B cell (primary cell): ENCODE data around the gene JMJD8. TPM values are rescaled to one million over a fixed set of nuclear protein-coding genes. Genes with fewer than 3 reads are reported as not detected.

Experiments used
- ATAC-seq: fragments of 200-7000 bp; cut with Tn5 transposase; one replicate; pipeline ENCODE4 v1.10.0; 2021; ENCODE audit warnings: low read depth, mild to moderate bottlenecking, moderate number of reproducible peaks, moderate library complexity
- CTCF ChIA-PET: fragments of 350-600 bp; sonication (Branson Sonifier 250); formaldehyde crosslinking; loops from one replicate; lab custom pipeline; 2021; ENCODE audit warnings: antibody characterized with exemption, inconsistent platforms; lab: Charles Lee
- POLR2A ChIA-PET: fragments of 350-600 bp; sonication (Branson Sonifier 250); formaldehyde crosslinking; loops from one replicate; lab custom pipeline; 2021; ENCODE audit warnings: antibody characterized with exemption; lab: Charles Lee
- DNase-seq: peaks from one replicate; pipeline ENCODE4 v3.0.0; 2013
- H2AFZ ChIP-seq: 2 replicates; pipeline ENCODE4 v1.6.1; 2012; ENCODE audit warnings: mild to moderate bottlenecking, low read depth, low read length; ENCODE audit not compliant: insufficient read depth, poor library complexity, severe bottlenecking
- H3K27ac ChIP-seq, 2 donors: 1 replicate in 1 of 2; 2 replicates in 1 of 2; pipeline ENCODE4 v1.5.1; 2012 to 2013; ENCODE audit warnings: low read length in 2 of 2, mild to moderate bottlenecking in 2 of 2, moderate library complexity in 1 of 2
- H3K27me3 ChIP-seq, 4 experiments: fragments of 200-600 bp in 1 of 4; sonication (generic) in 1 of 4; replicated peaks in 1 of 4; 1 replicate in 2 of 4; 2 replicates in 2 of 4; pipeline versions ENCODE4 v1.6.1 to v1.7.0; 2013 to 2016; ENCODE audit warnings: low read length in 3 of 4, mild to moderate bottlenecking in 2 of 4, mixed read lengths in 1 of 4, moderate library complexity in 1 of 4; ENCODE audit not compliant: insufficient read depth in 4 of 4, control insufficient read depth in 3 of 4; ENCODE audit errors: control extremely low read depth in 1 of 4
- H3K36me3 ChIP-seq, 2 experiments: replicated peaks in 1 of 2; 1 replicate in 1 of 2; 2 replicates in 1 of 2; pipeline versions ENCODE4 v1.6.1 to v1.7.1; 2013; ENCODE audit warnings: low read length in 1 of 2; ENCODE audit not compliant: insufficient read depth in 2 of 2, control insufficient read depth in 1 of 2; ENCODE audit errors: control extremely low read depth in 1 of 2, extremely low read depth in 1 of 2
- H3K4me1 ChIP-seq, 2 donors: fragments of 200-600 bp in 1 of 2; sonication (generic) in 1 of 2; 1 replicate in 1 of 2; 2 replicates in 1 of 2; pipeline versions ENCODE4 v1.5.1 to v1.6.1; 2013 to 2017; ENCODE audit warnings: low read length in 2 of 2; ENCODE audit not compliant: control insufficient read depth in 2 of 2, insufficient read depth in 2 of 2
- H3K4me2 ChIP-seq: replicated peaks from 2 replicates; pipeline ENCODE3; 2012; ENCODE audit warnings: mild to moderate bottlenecking, low read depth, low read length; ENCODE audit not compliant: poor library complexity, severe bottlenecking
- H3K4me3 ChIP-seq, 5 experiments: fragments of 200-600 bp in 1 of 5; sonication (generic) in 1 of 5; 1 replicate in 3 of 5; 2 replicates in 2 of 5; pipeline versions ENCODE4 v1.5.1 to v1.7.0; 2011 to 2016; ENCODE audit warnings: low read length in 4 of 5, mild to moderate bottlenecking in 4 of 5, low read depth in 2 of 5, control low read depth in 1 of 5, moderate library complexity in 1 of 5; ENCODE audit not compliant: insufficient read depth in 1 of 5; ENCODE audit errors: control extremely low read depth in 1 of 5, extremely low read depth in 1 of 5
- H3K79me2 ChIP-seq: fragments of 200-600 bp; sonication (generic); one replicate; pipeline ENCODE4 v1.6.0; 2016; ENCODE audit warnings: low read length; ENCODE audit not compliant: control insufficient read depth, insufficient read depth
- H3K9ac ChIP-seq: fragments of 200-600 bp; sonication (generic); 2 replicates; pipeline ENCODE4 v1.6.1; 2017; ENCODE audit warnings: mild to moderate bottlenecking, low read length, moderate library complexity
- H3K9me3 ChIP-seq, 3 donors: one replicate each; pipeline versions ENCODE4 v1.6.1 to v1.7.1; 2013; ENCODE audit warnings: low read length in 2 of 3; ENCODE audit not compliant: control insufficient read depth in 2 of 3, insufficient read depth in 1 of 3; ENCODE audit errors: control extremely low read depth in 1 of 3
- H4K20me1 ChIP-seq: 2 replicates; pipeline ENCODE4 v1.6.0; 2012; ENCODE audit warnings: mild to moderate bottlenecking, low read length; ENCODE audit not compliant: insufficient read depth, control insufficient read depth, poor library complexity, severe bottlenecking
- H3K27ac Mint-ChIP-seq: one replicate; pipeline ENCODE4 v1.8.0; 2021; ENCODE audit warnings: mixed read lengths
- H3K27me3 Mint-ChIP-seq: one replicate; pipeline ENCODE4 v1.8.0; 2021; ENCODE audit warnings: mixed read lengths
- H3K4me1 Mint-ChIP-seq: one replicate; pipeline ENCODE4 v1.8.0; 2021; ENCODE audit warnings: mixed read lengths
- H3K4me3 Mint-ChIP-seq: one replicate; pipeline ENCODE4 v1.8.0; 2021; ENCODE audit warnings: mixed read lengths
- H3K9me3 Mint-ChIP-seq: one replicate; pipeline ENCODE4 v1.8.0; 2022; ENCODE audit warnings: mixed read lengths; ENCODE audit not compliant: insufficient read depth
- EZH2 ChIP-seq: IDR thresholded peaks from 2 replicates; pipeline ENCODE4 v1.6.1; 2012; ENCODE audit warnings: borderline replicate concordance, low read depth, mild to moderate bottlenecking, moderate library complexity, low read length; ENCODE audit not compliant: insufficient read depth, poor library complexity, severe bottlenecking
- WGBS: methylation state at CpG from one replicate; pipeline ENCODE4 v1.1.5; 2013; ENCODE audit warnings: missing lambda C conversion rate; ENCODE audit not compliant: insufficient coverage; 5-methylcytosine and 5-hydroxymethylcytosine counted together
- intact Hi-C: fragments of 100-400 bp; cut with micrococcal nuclease; formaldehyde crosslinking; loops from one replicate; pipeline ENCODE4 v1.10.0; 2022
- polyA plus RNA-seq: library from polyadenylated mRNA; depleted of rRNA; stranded (reverse); fragments of >200 nt; gene quantifications from 2 replicates; pipeline ENCODE4 v1.2.3, GENCODE V29; 2012
- total RNA-seq, 2 donors: library from RNA; stranded (reverse); fragments of 120-200 nt in 1 of 2; gene quantifications; 1 replicate in 1 of 2; 2 replicates in 1 of 2; pipeline versions ENCODE4 v1.2.3 to v1.2.4, GENCODE V29; 2013 to 2022

Gene JMJD8
- total and polyA plus RNA-seq, 2 donors (not counting 1 experiment from before 2014, with no cell fraction given), result 46.3 to 69.3 TPM

DNA sequence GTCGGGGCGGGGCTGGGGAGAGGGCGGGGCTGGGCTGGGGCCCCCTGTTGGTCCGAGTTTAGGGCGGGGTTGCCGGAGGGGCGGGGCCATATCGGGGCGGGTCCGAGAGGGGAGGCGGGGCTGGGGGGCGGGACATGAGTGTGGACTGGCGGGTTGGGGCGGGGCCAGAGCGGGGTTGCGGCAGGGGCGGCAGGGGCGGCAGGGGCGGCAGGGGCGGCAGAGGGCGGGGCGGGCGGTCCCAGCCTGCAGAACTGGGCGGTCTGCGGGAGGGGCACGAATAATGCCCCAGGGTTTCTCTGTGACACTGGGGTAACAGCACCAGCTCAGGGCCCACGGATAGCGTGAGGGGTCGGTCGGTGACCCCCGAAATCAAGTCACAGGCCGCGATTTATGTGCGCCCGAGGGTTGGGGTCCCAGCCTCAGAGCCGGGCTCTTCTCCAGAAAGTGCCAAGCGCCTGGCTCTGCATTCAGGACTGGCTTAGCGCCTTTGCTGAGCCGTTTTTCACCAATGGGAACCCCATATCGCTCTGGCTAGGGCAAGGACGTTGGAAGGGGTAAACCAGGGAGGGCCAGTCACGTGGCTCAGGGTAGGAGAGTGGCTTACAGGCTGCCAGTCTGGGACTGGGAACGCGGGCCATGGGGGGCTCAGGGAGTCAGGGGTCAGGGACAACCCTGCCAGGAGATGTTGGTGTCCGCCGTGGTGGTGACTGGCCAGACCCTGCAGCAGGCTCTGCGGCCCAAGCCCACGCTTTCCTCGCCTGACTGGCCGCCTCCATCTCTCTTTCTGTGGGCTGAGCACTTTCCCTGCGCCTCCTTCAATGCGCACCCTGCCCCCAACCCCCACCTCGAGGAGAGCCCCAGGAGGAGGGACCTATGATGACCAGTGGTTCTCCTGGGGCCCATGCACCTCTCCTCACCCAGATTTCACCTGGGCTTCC, 46.8 kb downstream of the JMJD8 start:
- peaks cover 13% of the 10 kb centered on the region for H4K20me1 ChIP-seq
- Mint-ChIP-seq H3K4me3 (peak overlapping the region; percentile 98), H3K27ac (peak overlapping the region; percentile 98), H3K27me3 (no peaks in the 10 kb centered on the region), H3K9me3 (no peaks in the 10 kb centered on the region), H3K4me1 (peaks cover 23% of the 10 kb centered on the region)
- peaks cover 11% of the 10 kb centered on the region for H3K79me2 ChIP-seq
- peak overlapping the region in 4 of 5 experiments; percentile 84 to 95 (median 86) for H3K4me3 ChIP-seq
- ATAC-seq (peak; percentile 70), DNase-seq (no peak)
- intact Hi-C loops, result loop anchor here (1.0 kb wide), 1 partner anchor 23 kb away; no protein-coding TSS in a partner anchor
- H3K36me3 ChIP-seq, result peaks cover 0 to 3% of the 10 kb centered on the region in 2 experiments
- POLR2A ChIA-PET, result interaction anchor here (0.5 to 1.8 kb wide), 8 partner anchors 13 to 404 kb away, joined by 3 to 6 read pairs (median 4); partner anchors contain the start of genes NHLRC4 and RHOT2
- H3K9ac ChIP-seq, result peak overlapping the region; percentile 91
- H2AFZ ChIP-seq, result peak overlapping the region; percentile 83
- CTCF ChIA-PET, result interaction anchor here (1.5 to 1.6 kb wide), 4 partner anchors 11 to 27 kb away, joined by 3 to 6 read pairs (median 6); partner anchors contain the start of gene WDR90
- no peaks in the 10 kb centered on the region for H3K27me3 ChIP-seq
- TF ChIP-seq EZH2, result no peak
- H3K4me1 ChIP-seq, result peaks cover 14 to 45% of the 10 kb centered on the region in 2 donors
- H3K27ac ChIP-seq, result peak overlapping the region in 1 of 2 donors; percentile 83
- WGBS, result 24% methylated on average over 47 of the region's 53 CpGs
- H3K9me3 ChIP-seq, result no peaks in the 10 kb centered on the region
- peak overlapping the region; percentile 94 for H3K4me2 ChIP-seq
